Upper lobe of left lung (tissue), 6 donors: ENCODE results near the gene GNA14. TPM values are rescaled to one million over a fixed set of nuclear protein-coding genes. Genes with fewer than 3 reads are reported as not detected.

Experiments
- ATAC-seq, 2 donors: fragments of 200-7000 bp; cut with Tn5 transposase; one replicate each; pipeline ENCODE4 v1.9.1; 2022; ENCODE audit warnings: mild to moderate bottlenecking in 2 of 2, moderate library complexity in 2 of 2; ENCODE audit not compliant: low FRiP score in 2 of 2
- DNase-seq, 2 donors: peaks; one replicate each; pipeline ENCODE4 v3.0.0-alpha.2; 2019 to 2020
- H3K27ac ChIP-seq, 4 donors: fragments of 200-600 bp; sonication (generic); one replicate each; pipeline ENCODE4 v1.5.1; 2016 to 2019
- H3K27me3 ChIP-seq, 4 donors: fragments of 200-600 bp; sonication (generic); one replicate each; pipeline ENCODE4 v1.5.1; 2017 to 2019
- H3K36me3 ChIP-seq, 4 donors: fragments of 200-600 bp; sonication (generic); one replicate each; pipeline ENCODE4 v1.5.1; 2016 to 2019
- H3K4me1 ChIP-seq, 4 donors: fragments of 200-600 bp; sonication (generic); one replicate each; pipeline ENCODE4 v1.5.1; 2018 to 2019
- H3K4me3 ChIP-seq, 4 donors: fragments of 200-600 bp; sonication (generic); one replicate each; pipeline ENCODE4 v1.5.1; 2017 to 2019; ENCODE audit warnings: mild to moderate bottlenecking in 2 of 4, moderate library complexity in 1 of 4
- H3K9me3 ChIP-seq, 4 donors: fragments of 200-600 bp; sonication (generic); one replicate each; pipeline ENCODE4 v1.5.1; 2018 to 2019
- EP300 ChIP-seq, 4 donors: sonication (generic); formaldehyde crosslinking; IDR thresholded peaks; one replicate each; pipeline ENCODE4 v1.5.1; 2017; ENCODE audit warnings: antibody characterized with exemption in 4 of 4, control low read depth in 2 of 4
- POLR2A ChIP-seq, 4 donors: fragments of 450-650 bp; IDR thresholded peaks; one replicate each; pipeline ENCODE4 v1.5.1; 2016 to 2017; ENCODE audit warnings: antibody characterized with exemption in 4 of 4, mild to moderate bottlenecking in 2 of 4
- POLR2AphosphoS5 ChIP-seq, 2 donors: sonication (generic); formaldehyde crosslinking; IDR thresholded peaks; one replicate each; pipeline ENCODE4 v1.5.1; 2017; ENCODE audit warnings: antibody characterized with exemption in 2 of 2
- WGBS, 2 donors: methylation state at CpG; one replicate each; pipeline ENCODE4 v1.1.5; 2017 to 2018; 5-methylcytosine and 5-hydroxymethylcytosine counted together
- total RNA-seq, 6 donors: library from RNA; depleted of rRNA in 4 of 6; stranded (reverse); fragments of >200 nt in 4 of 6; gene quantifications; one replicate each; pipeline versions ENCODE4 v1.1.0 to v1.2.1, GENCODE V29; 2016 to 2021
- TF ChIP-seq, protein P1 (sequence below), 6 experiments: fragments of 450-650 bp in 4 of 6; fragments of 200-600 bp in 2 of 6; sonication (generic) in 2 of 6; IDR thresholded peaks; one replicate each; pipeline ENCODE4 v1.5.1; 2016 to 2019; ENCODE audit warnings: antibody characterized with exemption in 6 of 6
- donor health status: DM: no; HTN: no; CAD: no; lungs with moderate emphysema.
- donor health status: DM: no; HTN: yes; CAD: no; lungs with severe emphysema.

GNA14 gene
- total RNA-seq, 6 donors from 2014 or later = 6.0 to 28.3 (median 14.9) TPM

DNA sequence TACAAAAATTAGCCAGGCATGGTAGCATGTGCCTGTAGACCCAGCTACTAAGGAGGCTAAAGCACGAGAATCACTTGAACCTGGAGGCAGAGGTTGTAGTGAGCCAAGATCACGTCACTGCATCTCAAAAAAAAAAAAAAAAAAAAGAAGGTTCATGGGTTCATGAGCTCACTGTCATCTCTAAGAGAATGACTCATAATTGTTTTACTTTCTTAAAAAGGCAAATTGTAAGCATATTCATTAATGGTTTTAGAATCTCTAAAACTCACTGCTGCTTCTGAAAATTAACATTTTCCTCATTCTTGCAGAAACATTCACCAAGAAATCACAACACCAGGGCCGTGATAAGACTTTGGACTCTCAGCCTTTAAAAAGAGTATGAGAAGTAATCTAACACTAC, 103.6 kb downstream of the GNA14 start:
- no peak for TF ChIP-seq EP300 (IDR thresholded peaks at IDR 0.05)
- TF ChIP-seq, protein P1, sequence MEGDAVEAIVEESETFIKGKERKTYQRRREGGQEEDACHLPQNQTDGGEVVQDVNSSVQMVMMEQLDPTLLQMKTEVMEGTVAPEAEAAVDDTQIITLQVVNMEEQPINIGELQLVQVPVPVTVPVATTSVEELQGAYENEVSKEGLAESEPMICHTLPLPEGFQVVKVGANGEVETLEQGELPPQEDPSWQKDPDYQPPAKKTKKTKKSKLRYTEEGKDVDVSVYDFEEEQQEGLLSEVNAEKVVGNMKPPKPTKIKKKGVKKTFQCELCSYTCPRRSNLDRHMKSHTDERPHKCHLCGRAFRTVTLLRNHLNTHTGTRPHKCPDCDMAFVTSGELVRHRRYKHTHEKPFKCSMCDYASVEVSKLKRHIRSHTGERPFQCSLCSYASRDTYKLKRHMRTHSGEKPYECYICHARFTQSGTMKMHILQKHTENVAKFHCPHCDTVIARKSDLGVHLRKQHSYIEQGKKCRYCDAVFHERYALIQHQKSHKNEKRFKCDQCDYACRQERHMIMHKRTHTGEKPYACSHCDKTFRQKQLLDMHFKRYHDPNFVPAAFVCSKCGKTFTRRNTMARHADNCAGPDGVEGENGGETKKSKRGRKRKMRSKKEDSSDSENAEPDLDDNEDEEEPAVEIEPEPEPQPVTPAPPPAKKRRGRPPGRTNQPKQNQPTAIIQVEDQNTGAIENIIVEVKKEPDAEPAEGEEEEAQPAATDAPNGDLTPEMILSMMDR (IDR thresholded peaks at IDR 0.05) = no peak
- TF ChIP-seq POLR2AphosphoS5 (IDR thresholded peaks at IDR 0.05) = no peak
- no peak for TF ChIP-seq POLR2A (IDR thresholded peaks at IDR 0.05)
- no peak overlapping the region for H3K27ac ChIP-seq
- no peaks in the 10 kb centered on the region for H3K4me1 ChIP-seq
- H3K27me3 ChIP-seq = no peaks in the 10 kb centered on the region
- ATAC-seq (no peak), DNase-seq (no peak)
- H3K4me3 ChIP-seq = no peak overlapping the region
- 69 to 87% methylated on average over 3 of the region's 3 CpGs for WGBS, 2 donors
- H3K9me3 ChIP-seq = peaks cover 9 to 22% (median 13%) of the 10 kb centered on the region in 4 donors
- no peaks in the 10 kb centered on the region for H3K36me3 ChIP-seq

GRCh38 chr9:77543131-77543822, 104.8 kb downstream of the GNA14 start:
- Histone ChIP-seq H3K36me3 (no peaks in the 10 kb centered on the region), H3K4me1 (no peaks in the 10 kb centered on the region), H3K27ac (no peak overlapping the region), H3K27me3 (no peaks in the 10 kb centered on the region), H3K4me3 (no peak overlapping the region), H3K9me3 (peaks cover 9 to 22% (median 13%) of the 10 kb centered on the region in 4 donors)
- TF ChIP-seq EP300 (IDR thresholded peaks at IDR 0.05) = no peak
- TF ChIP-seq POLR2A (IDR thresholded peaks at IDR 0.05) = no peak
- no peak for TF ChIP-seq POLR2AphosphoS5 (IDR thresholded peaks at IDR 0.05)
- TF ChIP-seq, protein P1 (IDR thresholded peaks at IDR 0.05) = no peak
- DNase-seq = no peak
- no peak for ATAC-seq
- 87 to 96% methylated on average over 5 to 7 of the region's 7 CpGs for WGBS, 2 donors

GRCh38 chr9:77541600-77541999, 106.5 kb downstream of the GNA14 start:
- Histone ChIP-seq H3K27me3 (no peaks in the 10 kb centered on the region), H3K9me3 (peaks cover 9 to 22% (median 13%) of the 10 kb centered on the region in 4 donors), H3K36me3 (no peaks in the 10 kb centered on the region), H3K4me3 (no peak overlapping the region), H3K27ac (no peak overlapping the region), H3K4me1 (no peaks in the 10 kb centered on the region)
- TF ChIP-seq, protein P1 (IDR thresholded peaks at IDR 0.05) = no peak
- 95 to 96% methylated on average over 1 of the region's 1 CpG for WGBS, 2 donors
- DNase-seq (no peak), ATAC-seq (no peak)

- Histone ChIP-seq H3K27me3 (no peaks in the 10 kb centered on the region), H3K36me3 (no peaks in the 10 kb centered on the region), H3K9me3 (peaks cover 9 to 22% (median 13%) of the 10 kb centered on the region in 4 donors), H3K4me3 (no peak overlapping the region), H3K4me1 (no peaks in the 10 kb centered on the region), H3K27ac (no peak overlapping the region)
- ATAC-seq (no peak), DNase-seq (no peak)
- TF ChIP-seq POLR2AphosphoS5 (IDR thresholded peaks at IDR 0.05) = no peak
- TF ChIP-seq, protein P1 (IDR thresholded peaks at IDR 0.05) = no peak
- no peak for TF ChIP-seq POLR2A (IDR thresholded peaks at IDR 0.05)
- no peak for TF ChIP-seq EP300 (IDR thresholded peaks at IDR 0.05)
- WGBS, 2 donors = 92 to 94% methylated on average over 2 of the region's 2 CpGs
Measured at GRCh38 chr9:77541055-77541454, 107.1 kb downstream of the GNA14 start.
